Gastrocnemius medialis (tissue), 4 donors: ENCODE measurements around the gene ANKRD18A.
"Not testable (repeated sequence)": the region's sequence is repeated elsewhere in the genome, so short reads cannot be mapped to it uniquely, and the experiment has no call there.

ENCODE experiments used
- CTCF ChIP-seq, 5 experiments: fragments of 450-650 bp in 3 of 5; fragments of 200-600 bp in 2 of 5; sonication (generic) in 2 of 5; IDR thresholded peaks in 4 of 5; conservative IDR thresholded peaks in 1 of 5; 1 replicate in 4 of 5; 2 replicates in 1 of 5; pipeline ENCODE4 v1.5.1; 2016 to 2019; ENCODE audit warnings: antibody characterized with exemption in 5 of 5, mild to moderate bottlenecking in 3 of 5, moderate library complexity in 3 of 5
- POLR2A ChIP-seq, 2 donors: fragments of 450-650 bp; IDR thresholded peaks; one replicate each; pipeline ENCODE4 v1.6.1; 2017; ENCODE audit warnings: antibody characterized with exemption in 2 of 2, mild to moderate bottlenecking in 2 of 2, moderate library complexity in 2 of 2

GRCh38 chr9:38561134-38561533 is 59.3 kb downstream of the ANKRD18A start:
- not testable (repeated sequence) for TF ChIP-seq POLR2A (IDR thresholded peaks at IDR 0.05); CTCF (IDR thresholded peaks at IDR 0.05 in 4 of 5, conservative IDR thresholded peaks at IDR 0.05 in 1 of 5)
